Left ventricle myocardium superior (tissue), 1 donor: ENCODE measurements around the gene TBC1D10B. TPM values are rescaled to one million over a fixed set of nuclear protein-coding genes. Genes with fewer than 3 reads are reported as not detected.

Experiments used
- ATAC-seq: fragments of 200-7000 bp; cut with Tn5 transposase; one replicate; pipeline ENCODE4 v1.9.1; 2020; ENCODE audit warnings: mild to moderate bottlenecking, moderate library complexity
- DNase-seq: peaks from one replicate; pipeline ENCODE4 v3.0.0-alpha.2; 2020
- intact Hi-C: fragments of 100-400 bp; cut with micrococcal nuclease; formaldehyde crosslinking; loops from one replicate; pipeline ENCODE4 v1.11.0; 2022
- total RNA-seq: library from RNA; stranded (reverse); fragmentation: NEBNext Ultra II Directional; extraction: Animal tissue kit (Norgen Biotek cat#: 25700); gene quantifications from one replicate; pipeline ENCODE4 v1.2.1, GENCODE V29; 2021
- donor health status: DM: no; HTN: yes; CAD: no; lungs with severe emphysema.

Gene TBC1D10B
- total RNA-seq, 1 donor from 2014 or later, result 26.4 TPM

- intact Hi-C loops, result no loop called here
- ATAC-seq (no peak), DNase-seq (no peak)
Observed at GRCh38 chr16:30359871-30360170, 10.5 kb downstream of the TBC1D10B start.

- no peak for ATAC-seq
Observed at GRCh38 chr16:30358990-30359870, 11.1 kb downstream of the TBC1D10B start.

GRCh38 chr16:30358577-30358936 is 11.7 kb downstream of the TBC1D10B start:
- intact Hi-C loops, result no loop called here
- DNase-seq (peak; percentile 23), ATAC-seq (no peak)

More at GRCh38 chr16:30358990-30359870, 11.1 kb downstream of the TBC1D10B start:
- intact Hi-C loops, result no loop called here
- peak; percentile 0 for DNase-seq

- ATAC-seq (no peak), DNase-seq (peak; percentile 28)
- intact Hi-C loops, result no loop called here
Observed at GRCh38 chr16:30357715-30358576, 12.3 kb downstream of the TBC1D10B start.

GRCh38 chr16:30357085-30357714 is 13.1 kb downstream of the TBC1D10B start:
- ATAC-seq (no peak), DNase-seq (peak; percentile 10)
- intact Hi-C loops, result no loop called here

- no peak for ATAC-seq
- intact Hi-C loops, result no loop called here
- DNase-seq, result peak; percentile 46
Observed at GRCh38 chr16:30356401-30357084, 13.8 kb downstream of the TBC1D10B start.

GRCh38 chr16:30355954-30356308 is 14.4 kb downstream of the TBC1D10B start:
- intact Hi-C loops, result no loop called here
- DNase-seq (no peak), ATAC-seq (no peak)

- intact Hi-C loops, result no loop called here
- DNase-seq, result peak; percentile 95
- ATAC-seq, result peak; percentile 90
Observed at GRCh38 chr16:30355144-30355953, 14.9 kb downstream of the TBC1D10B start, which contains the start of gene CD2BP2. CD2BP2 (minus strand) TSS chr16:30355308; CDS start chr16:30354681, 627 bp downstream.

GRCh38 chr16:30354423-30355143 is 15.7 kb downstream of the TBC1D10B start:
- intact Hi-C loops, result no loop called here
- DNase-seq, result no peak
- peak; percentile 11 for ATAC-seq

GRCh38 chr16:30353438-30354129 is 16.7 kb downstream of the TBC1D10B start:
- intact Hi-C loops, result no loop called here
- DNase-seq (no peak), ATAC-seq (no peak)

- ATAC-seq (no peak), DNase-seq (no peak)
- intact Hi-C loops, result no loop called here
Observed at GRCh38 chr16:30352488-30353401, 17.5 kb downstream of the TBC1D10B start.

- DNase-seq (peak; percentile 86), ATAC-seq (peak; percentile 55)
- intact Hi-C loops, result no loop called here
Observed at GRCh38 chr16:30351586-30352419, 18.5 kb downstream of the TBC1D10B start.

- no peak for ATAC-seq
- no peak for DNase-seq
- intact Hi-C loops, result no loop called here
Observed at GRCh38 chr16:30351001-30351441, 19.3 kb downstream of the TBC1D10B start.

- no peak for ATAC-seq
- no peak for DNase-seq
- intact Hi-C loops, result no loop called here
Observed at GRCh38 chr16:30350134-30350871, 20.0 kb downstream of the TBC1D10B start.

GRCh38 chr16:30349675-30350074 is 20.6 kb downstream of the TBC1D10B start:
- ATAC-seq (no peak), DNase-seq (no peak)
- intact Hi-C loops, result no loop called here
